ENCODE data around the gene CDCA7L.

GRCh38 chr7:21972397-21972784 is 26.7 kb upstream of the CDCA7L start:
- no peak for TF ChIP-seq CTCF (optimal IDR thresholded peaks at IDR 0.05 in 1 of 3, IDR thresholded peaks at IDR 0.05 in 1 of 3, conservative IDR thresholded peaks at IDR 0.05 in 1 of 3; ENCODE audit: extremely low read depth in 1 of 3, insufficient read depth in 2 of 3, low read length in 3 of 3)
- no peak for TF ChIP-seq EZH2 (IDR thresholded peaks at IDR 0.05; ENCODE audit: low read length)

Measured in keratinocyte (primary cell).